Calu3 (cell line): ENCODE measurements around the gene MBP. TPM values are rescaled to one million over a fixed set of nuclear protein-coding genes. Genes with fewer than 3 reads are reported as not detected.
A peak's percentile ranks its signal among the peaks of the same experiment; 100 is the strongest.

ENCODE experiments used
- Bru-seq: library from RNA; stranded (reverse); fragments of 400-500 nt; gene quantifications from one replicate; lab custom pipeline; 2021; lab: Mats Ljungman, UMichigan
- BruChase-seq, 2 experiments: library from RNA; stranded (reverse); fragments of 400-500 nt; gene quantifications; one replicate each; lab custom pipeline; 2021; lab: Mats Ljungman, UMichigan
- BruUV-seq: library from RNA; stranded (reverse); fragments of 400-500 nt; replicated peaks from 2 replicates; lab custom pipeline; 2021; lab: Mats Ljungman, UMichigan
- CTCF ChIA-PET: fragments of 300-600 bp; sonication (Branson Sonifier 250); formaldehyde crosslinking; loops from one replicate; lab custom pipeline; 2022; ENCODE audit warnings: antibody characterized with exemption; lab: Charles Lee
- DNase-seq: peaks from one replicate; pipeline ENCODE4 v3.0.0; 2022
- H3K27ac Mint-ChIP-seq: one replicate; pipeline ENCODE4 v1.8.0; 2022; ENCODE audit warnings: mixed read lengths; ENCODE audit not compliant: unreplicated experiment
- H3K27me3 Mint-ChIP-seq: one replicate; pipeline ENCODE4 v1.8.0; 2022; ENCODE audit warnings: mixed read lengths; ENCODE audit not compliant: unreplicated experiment
- H3K36me3 Mint-ChIP-seq: one replicate; pipeline ENCODE4 v1.8.0; 2022; ENCODE audit warnings: mild to moderate bottlenecking, moderate library complexity, mixed read lengths; ENCODE audit not compliant: insufficient read depth, unreplicated experiment
- H3K4me1 Mint-ChIP-seq: one replicate; pipeline ENCODE4 v1.8.0; 2022; ENCODE audit warnings: mild to moderate bottlenecking, low read depth, mixed read lengths; ENCODE audit not compliant: unreplicated experiment
- H3K4me3 Mint-ChIP-seq: one replicate; pipeline ENCODE4 v1.8.0; 2022; ENCODE audit warnings: mild to moderate bottlenecking, low read depth, moderate library complexity, mixed read lengths; ENCODE audit not compliant: unreplicated experiment
- H3K9me3 Mint-ChIP-seq: one replicate; pipeline ENCODE4 v1.8.0; 2022; ENCODE audit warnings: low read depth, mixed read lengths; ENCODE audit not compliant: unreplicated experiment
- intact Hi-C: fragments of 100-400 bp; cut with micrococcal nuclease; formaldehyde crosslinking; loops from one replicate; pipeline ENCODE4 v1.10.0; 2022; ENCODE audit not compliant: unreplicated experiment
- long read RNA-seq: library from polyadenylated mRNA; stranded (forward); transcript quantifications from one replicate; pipeline ENCODE4 v2.0.0, GENCODE V29; 2022
- total RNA-seq: library from RNA; stranded (reverse); gene quantifications from 2 replicates; pipeline ENCODE4 v1.2.3, GENCODE V29; 2022
- TF ChIP-seq, protein P1 (sequence below): fragments of 200-600 bp; IDR thresholded peaks from one replicate; pipeline ENCODE4 v1.8.0; 2022; ENCODE audit warnings: antibody characterized with exemption; ENCODE audit not compliant: unreplicated experiment

Gene MBP
- total RNA-seq = 221 and 257 TPM in 2 replicates
- percentile 98 among the genes with signal in this experiment for Bru-seq, nascent RNA
- BruChase-seq, experiment 1, labeled RNA remaining after a 6-hour chase = percentile 93 among the genes with signal in this experiment
- BruChase-seq, experiment 2, labeled RNA remaining after a 2-hour chase = percentile 94 among the genes with signal in this experiment
- long read RNA-seq, full-length matches to known transcripts = 76 of 149 reads
- long read RNA-seq, partial matches to known transcripts = 2 of 149 reads
- long read RNA-seq, other reads (novel, unspliced or antisense) = 71 of 149 reads

DNA sequence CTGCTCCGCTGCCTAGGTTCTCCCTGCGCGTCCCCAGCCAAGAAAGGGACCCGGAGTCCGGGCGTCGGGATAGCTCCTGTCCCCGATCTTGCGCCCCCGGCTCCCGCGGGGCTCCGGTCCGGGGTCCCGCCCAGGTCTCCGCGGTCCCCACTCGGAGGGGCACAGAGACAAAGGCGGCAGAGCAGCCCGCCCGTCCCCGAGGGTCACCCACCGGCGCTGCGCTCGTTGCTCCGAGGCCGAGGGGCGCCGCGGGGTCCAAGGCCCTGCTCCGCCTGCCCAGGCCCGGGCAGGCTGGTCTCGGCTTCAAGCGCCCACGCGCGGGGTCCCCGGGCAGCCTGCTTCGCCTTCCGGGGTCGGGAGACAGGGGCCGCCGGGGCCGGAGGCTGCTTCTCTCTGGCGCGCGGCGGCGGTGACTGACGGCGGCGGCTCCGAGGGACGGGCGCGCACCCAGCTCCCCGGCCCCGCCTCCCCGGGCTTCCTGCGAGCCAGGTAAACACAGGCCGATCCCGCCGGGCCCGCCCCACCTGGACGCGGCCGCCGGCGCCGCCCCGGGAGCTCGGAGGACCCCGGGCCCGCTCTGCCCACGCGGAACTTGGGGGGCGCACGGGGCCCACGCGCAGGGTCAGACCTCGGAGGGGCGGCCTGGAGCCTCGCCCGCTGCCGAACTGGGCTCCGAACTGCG is at the start of gene MBP:
TSS of gene MBP (minus strand) at position 415 of the 682 bp plus-strand sequence. CDS start 27,522 bp downstream, outside the sequence.
- no peaks in the 10 kb centered on the region for H3K27me3 Mint-ChIP-seq
- CTCF ChIA-PET = interaction anchor here (0.5 to 4.1 kb wide), 10 partner anchors 10 to 79 kb away, joined by 3 to 36 read pairs (median 6); no protein-coding TSS in a partner anchor
- TF ChIP-seq, protein P1, sequence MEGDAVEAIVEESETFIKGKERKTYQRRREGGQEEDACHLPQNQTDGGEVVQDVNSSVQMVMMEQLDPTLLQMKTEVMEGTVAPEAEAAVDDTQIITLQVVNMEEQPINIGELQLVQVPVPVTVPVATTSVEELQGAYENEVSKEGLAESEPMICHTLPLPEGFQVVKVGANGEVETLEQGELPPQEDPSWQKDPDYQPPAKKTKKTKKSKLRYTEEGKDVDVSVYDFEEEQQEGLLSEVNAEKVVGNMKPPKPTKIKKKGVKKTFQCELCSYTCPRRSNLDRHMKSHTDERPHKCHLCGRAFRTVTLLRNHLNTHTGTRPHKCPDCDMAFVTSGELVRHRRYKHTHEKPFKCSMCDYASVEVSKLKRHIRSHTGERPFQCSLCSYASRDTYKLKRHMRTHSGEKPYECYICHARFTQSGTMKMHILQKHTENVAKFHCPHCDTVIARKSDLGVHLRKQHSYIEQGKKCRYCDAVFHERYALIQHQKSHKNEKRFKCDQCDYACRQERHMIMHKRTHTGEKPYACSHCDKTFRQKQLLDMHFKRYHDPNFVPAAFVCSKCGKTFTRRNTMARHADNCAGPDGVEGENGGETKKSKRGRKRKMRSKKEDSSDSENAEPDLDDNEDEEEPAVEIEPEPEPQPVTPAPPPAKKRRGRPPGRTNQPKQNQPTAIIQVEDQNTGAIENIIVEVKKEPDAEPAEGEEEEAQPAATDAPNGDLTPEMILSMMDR = no peak
- peaks cover 67% of the 10 kb centered on the region for H3K36me3 Mint-ChIP-seq
- peaks cover 32% of the 10 kb centered on the region for H3K4me1 Mint-ChIP-seq
- H3K9me3 Mint-ChIP-seq = no peaks in the 10 kb centered on the region
- peak within 1 kb of the TSS; percentile 72 for H3K27ac Mint-ChIP-seq
- peak within 1 kb of the TSS; percentile 93 for H3K4me3 Mint-ChIP-seq
- no TSS peak for BruUV-seq
- intact Hi-C loops = no loop called here
- DNase-seq = peak; percentile 99

GRCh38 chr18:77181950-77182707 is 49.5 kb upstream of the MBP start:
- peaks cover 9% of the 10 kb centered on the region for H3K4me1 Mint-ChIP-seq
- no peak overlapping the region for H3K4me3 Mint-ChIP-seq
- no peaks in the 10 kb centered on the region for H3K36me3 Mint-ChIP-seq
- no peak for DNase-seq
- H3K9me3 Mint-ChIP-seq = no peaks in the 10 kb centered on the region
- TF ChIP-seq, protein P1 = no peak
- H3K27ac Mint-ChIP-seq = no peak overlapping the region
- intact Hi-C loops = loop anchor here (2.0 kb wide), 1 partner anchor 43 kb away; no protein-coding TSS in a partner anchor
- CTCF ChIA-PET = interaction anchor here (0.6 kb wide), 1 partner anchor 881 kb away, joined by 3 read pairs; no protein-coding TSS in a partner anchor
- no peaks in the 10 kb centered on the region for H3K27me3 Mint-ChIP-seq
- no TSS peak for BruUV-seq

- Mint-ChIP-seq H3K36me3 (no peaks in the 10 kb centered on the region), H3K27ac (no peak overlapping the region), H3K4me3 (no peak overlapping the region), H3K27me3 (no peaks in the 10 kb centered on the region), H3K4me1 (no peaks in the 10 kb centered on the region), H3K9me3 (peaks cover 4% of the 10 kb centered on the region)
- no TSS peak for BruUV-seq
- no peak for DNase-seq
- intact Hi-C loops = no loop called here
- TF ChIP-seq, protein P1 = no peak
- CTCF ChIA-PET = interaction anchor here (0.7 kb wide), 1 partner anchor 90 kb away, joined by 3 read pairs; no protein-coding TSS in a partner anchor
These were observed 46.0 kb upstream of the MBP start for GRCh38 chr18:77178559-77178958.

DNA sequence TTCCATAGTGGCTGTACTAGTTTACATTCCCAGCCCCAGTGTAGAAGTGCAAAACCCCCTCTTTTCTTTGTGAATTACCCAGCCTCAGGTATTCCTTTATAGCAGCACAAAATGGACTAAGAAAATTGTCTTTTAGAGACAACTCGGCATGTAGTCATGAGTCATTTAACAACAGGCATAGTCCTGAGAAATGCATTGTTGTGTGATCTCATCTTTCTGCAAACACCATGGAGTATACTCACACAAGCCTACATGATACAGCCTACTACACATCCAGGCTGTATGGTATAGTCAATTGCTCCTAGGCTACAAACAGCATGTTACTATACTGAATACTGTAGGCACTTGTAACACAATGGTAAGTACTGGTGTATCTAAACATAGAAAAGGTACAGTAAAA is 44.4 kb upstream of the MBP start:
- H3K4me3 Mint-ChIP-seq = no peak overlapping the region
- no peak overlapping the region for H3K27ac Mint-ChIP-seq
- TF ChIP-seq, protein P1 = no peak
- no peaks in the 10 kb centered on the region for H3K27me3 Mint-ChIP-seq
- BruUV-seq = no TSS peak
- CTCF ChIA-PET = no interaction called here
- intact Hi-C loops = no loop called here
- DNase-seq = no peak
- no peaks in the 10 kb centered on the region for H3K4me1 Mint-ChIP-seq
- peaks cover 4% of the 10 kb centered on the region for H3K9me3 Mint-ChIP-seq
- H3K36me3 Mint-ChIP-seq = no peaks in the 10 kb centered on the region
